Stimulated activated CD4-positive, alpha-beta T cell treated with anti-CD3 and anti-CD28 coated beads, Interleukin-1b, Interleukin-23, amount 100 ng/mL, for 1 hour (primary cell): Measurements from ENCODE around the gene SMCO1.
"Not testable (repeated sequence)": the region's sequence is repeated elsewhere in the genome, so short reads cannot be mapped to it uniquely, and the experiment has no call there.

ENCODE experiments used
- DNase-seq, 2 donors: peaks; one replicate each; pipeline ENCODE4 v3.0.0-alpha.2; 2020; ENCODE audit warnings: low read depth in 2 of 2

The SMCO1 gene

GRCh38 chr3:196514913-196515621 is at the start of gene SMCO1:
TSS of gene SMCO1 (minus strand) at chr3:196515346. CDS start at chr3:196515209, 137 bp downstream.
- no peak for DNase-seq

DNA sequence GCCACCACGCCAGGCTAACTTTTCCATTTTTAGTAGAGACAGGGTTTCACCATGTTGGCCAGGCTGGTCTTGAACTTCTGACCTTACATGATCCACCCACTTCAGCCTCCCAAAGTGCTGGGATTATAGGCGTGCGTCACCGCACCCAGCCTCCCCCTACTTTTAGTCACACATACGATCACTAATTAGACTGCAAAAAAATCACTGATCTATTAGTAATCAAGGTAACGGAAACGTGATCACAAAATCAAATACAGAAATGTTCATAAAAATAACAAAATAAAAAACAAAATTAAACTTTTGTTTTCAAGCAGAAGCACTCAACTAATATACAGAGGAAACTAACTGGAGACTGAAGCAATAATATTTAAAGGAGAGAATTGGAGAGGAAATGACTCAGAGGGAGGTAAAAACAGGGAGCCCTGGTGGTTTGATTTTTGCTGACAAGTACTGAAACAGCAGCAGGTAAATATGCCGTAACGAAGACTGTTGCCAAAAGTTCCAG is 48.6 kb upstream of the SMCO1 start:
- DNase-seq: no peak

- no peak for DNase-seq
Measured at GRCh38 chr3:196559826-196560225, 44.7 kb upstream of the SMCO1 start.

DNA sequence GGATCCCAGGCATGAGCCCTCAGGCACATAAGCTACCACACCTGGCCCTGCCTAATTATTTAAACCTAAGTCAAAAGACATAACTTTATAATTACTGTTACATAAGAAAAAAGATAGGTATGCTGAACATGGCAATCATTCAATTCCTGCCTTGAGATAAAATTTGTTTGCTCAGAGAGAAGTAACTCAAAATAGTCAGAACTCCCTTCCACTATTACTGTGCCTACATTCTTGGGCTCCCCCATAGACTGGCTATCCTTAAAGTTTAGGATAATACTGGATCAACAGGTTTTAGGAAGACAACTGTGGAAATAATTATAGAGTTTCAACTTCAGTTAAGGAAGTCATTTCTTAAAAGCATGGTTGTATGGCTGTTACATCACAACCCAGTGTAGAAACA is 43.3 kb upstream of the SMCO1 start:
- DNase-seq: no peak

DNA sequence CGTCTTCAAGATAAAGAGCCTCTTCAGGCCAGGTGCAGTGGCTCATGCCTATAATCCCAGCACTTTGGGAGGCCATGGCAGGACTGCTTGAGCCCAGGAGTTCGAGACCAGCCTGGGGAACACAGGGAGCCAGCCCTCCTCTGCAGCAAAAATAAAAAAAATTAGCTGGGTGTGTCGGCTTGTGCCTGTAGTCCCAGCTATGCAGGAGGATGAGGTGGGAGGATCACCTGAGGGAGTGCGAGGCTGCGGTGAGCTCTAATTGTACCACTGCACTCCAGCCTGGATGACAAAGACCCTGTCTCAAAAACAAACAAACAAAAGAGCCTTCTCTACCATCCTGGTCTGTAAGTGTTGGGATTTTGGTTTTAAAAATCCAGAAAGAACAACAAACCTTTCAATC is 42.1 kb upstream of the SMCO1 start:
- DNase-seq: no peak

DNA sequence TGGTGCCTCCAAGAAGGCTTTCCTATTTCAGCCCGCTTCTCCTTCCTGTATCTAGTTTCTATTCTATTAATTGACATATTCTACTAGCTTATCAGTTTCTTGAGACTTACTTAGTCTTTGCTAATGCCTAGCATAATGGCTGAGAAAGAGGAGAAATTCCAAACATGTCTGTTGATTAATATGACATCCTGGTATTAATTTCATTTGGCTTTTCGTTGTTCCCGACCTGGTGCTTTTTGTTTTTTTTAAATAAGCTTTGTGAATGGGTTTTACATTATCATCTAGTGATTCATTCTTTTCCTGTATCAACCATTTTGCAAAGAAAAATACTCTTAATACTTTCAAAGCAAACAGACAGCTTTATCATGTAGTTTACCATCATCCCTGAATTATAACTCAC is 40.1 kb upstream of the SMCO1 start:
- no peak for DNase-seq

DNA sequence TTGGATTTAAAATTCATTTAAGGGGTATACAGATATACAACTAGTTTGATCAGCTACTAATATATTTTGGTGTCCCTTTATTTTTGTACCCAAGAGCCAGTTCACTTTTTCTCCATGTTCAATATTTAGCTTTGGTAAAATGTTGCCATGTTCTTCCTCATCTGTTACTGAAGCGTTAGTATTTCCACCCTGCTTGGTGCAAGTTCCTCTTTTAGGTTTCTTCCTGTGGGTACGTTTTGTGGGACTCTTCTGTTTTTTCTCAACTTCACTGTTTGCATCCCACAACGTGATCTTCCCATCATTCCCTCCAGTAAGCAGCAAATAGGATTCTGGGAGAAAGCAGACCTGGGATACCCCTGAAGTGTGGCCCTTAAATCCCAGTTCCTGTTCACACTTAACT is 39.1 kb upstream of the SMCO1 start:
- no peak for DNase-seq

- DNase-seq: no peak
Measured at GRCh38 chr3:196553551-196553950, 38.4 kb upstream of the SMCO1 start.

GRCh38 chr3:196552253-196552652 is 37.1 kb upstream of the SMCO1 start:
- no peak for DNase-seq

DNA sequence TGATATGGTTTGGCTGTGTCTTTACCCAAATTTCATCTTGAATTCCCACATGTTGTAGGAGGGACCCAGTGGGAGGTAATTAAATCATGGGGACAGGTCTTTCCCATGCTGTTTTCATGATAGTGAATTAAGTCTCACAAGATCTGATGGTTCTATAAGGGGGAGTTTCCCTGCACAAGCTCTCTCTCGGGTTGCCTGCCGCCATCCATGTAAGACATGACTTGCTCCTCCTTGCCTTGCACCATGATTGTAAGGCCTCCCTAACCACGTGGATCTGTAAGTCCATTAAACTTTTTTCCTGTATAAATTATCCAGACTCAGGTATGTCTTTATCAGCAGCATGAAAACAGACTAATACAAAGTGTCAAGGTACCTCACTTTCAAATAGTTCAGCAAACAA is 35.0 kb upstream of the SMCO1 start:
- DNase-seq: not testable (repeated sequence)

- not testable (repeated sequence) for DNase-seq
Measured at GRCh38 chr3:196549312-196549711, 34.2 kb upstream of the SMCO1 start.

DNA sequence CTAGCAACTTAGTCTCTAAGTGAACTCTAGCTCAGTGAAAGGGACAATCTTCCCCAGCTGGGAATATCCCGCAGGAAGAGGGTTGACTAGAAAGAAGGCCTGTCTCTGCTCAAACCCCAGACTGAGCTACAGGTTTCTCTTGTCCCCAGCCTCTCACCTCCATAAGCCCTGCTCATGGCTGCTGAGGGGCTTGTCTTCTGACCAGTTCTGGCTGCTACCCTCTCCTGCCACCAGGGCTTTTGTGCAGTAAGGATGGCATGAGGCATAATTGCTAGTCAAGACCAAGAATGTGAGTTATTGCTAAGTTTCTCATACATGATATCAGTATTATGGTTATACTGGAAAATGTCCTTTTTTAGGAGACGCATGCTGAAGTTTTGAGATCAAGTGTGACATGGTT is 31.9 kb upstream of the SMCO1 start:
- no peak for DNase-seq

DNA sequence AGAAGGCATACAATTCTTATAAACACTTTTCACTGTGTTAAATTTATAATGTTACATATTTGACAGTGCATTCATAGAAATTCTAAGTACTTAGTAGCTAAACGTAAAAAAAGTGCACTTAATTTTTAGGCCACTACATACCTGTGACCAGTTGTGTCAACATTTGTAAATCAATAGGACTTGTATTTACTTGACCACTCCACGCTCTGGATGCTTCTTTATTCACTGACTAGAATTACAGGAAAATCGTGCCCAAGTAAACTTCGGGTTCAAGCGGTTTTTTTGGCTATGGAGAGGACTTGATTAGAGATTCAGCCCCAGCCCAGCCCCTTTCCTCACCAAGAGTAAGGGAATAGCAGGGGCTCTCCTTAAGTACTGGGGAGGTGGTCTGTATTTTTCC is 31.4 kb upstream of the SMCO1 start:
- no peak for DNase-seq

GRCh38 chr3:196544491-196544992 is 29.4 kb upstream of the SMCO1 start:
- no peak for DNase-seq

GRCh38 chr3:196541684-196542445 is 26.7 kb upstream of the SMCO1 start:
- DNase-seq: no peak

DNA sequence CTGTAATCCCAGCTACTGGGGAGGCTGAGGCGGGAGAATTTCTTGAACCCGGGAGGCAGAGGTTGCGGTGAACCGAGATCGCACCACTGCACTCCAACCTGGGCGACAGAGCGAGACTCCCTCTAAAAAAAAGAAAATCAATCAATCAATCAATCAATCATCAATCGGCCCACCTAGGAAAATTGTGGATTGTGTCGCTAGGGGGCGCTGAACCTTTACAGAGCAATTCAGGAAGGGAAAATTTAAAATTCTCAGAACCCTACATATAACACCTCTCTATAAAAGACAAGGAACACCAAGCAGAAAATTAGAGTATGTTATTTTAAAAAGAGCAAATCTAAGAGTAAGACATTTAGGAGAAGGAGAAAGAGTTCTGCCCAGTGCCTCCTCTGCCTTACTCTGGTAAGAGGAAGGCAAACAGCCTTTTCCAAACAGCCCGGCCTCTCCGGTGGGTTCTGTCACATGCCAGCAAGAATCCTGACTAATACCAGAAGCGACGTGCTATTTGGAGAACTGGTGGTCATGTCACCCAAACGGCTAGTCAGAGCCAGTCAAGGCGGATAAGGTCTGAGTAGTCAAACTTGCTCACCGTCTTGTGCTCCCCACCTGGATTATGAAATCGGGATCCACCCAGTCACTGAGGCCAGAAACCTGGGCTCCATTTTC is 22.3 kb upstream of the SMCO1 start:
- DNase-seq: peak; percentile 42 to 52

- no peak for DNase-seq
Measured at GRCh38 chr3:196533260-196533681, 18.1 kb upstream of the SMCO1 start.

GRCh38 chr3:196531418-196531817 is 16.3 kb upstream of the SMCO1 start:
- no peak for DNase-seq

DNA sequence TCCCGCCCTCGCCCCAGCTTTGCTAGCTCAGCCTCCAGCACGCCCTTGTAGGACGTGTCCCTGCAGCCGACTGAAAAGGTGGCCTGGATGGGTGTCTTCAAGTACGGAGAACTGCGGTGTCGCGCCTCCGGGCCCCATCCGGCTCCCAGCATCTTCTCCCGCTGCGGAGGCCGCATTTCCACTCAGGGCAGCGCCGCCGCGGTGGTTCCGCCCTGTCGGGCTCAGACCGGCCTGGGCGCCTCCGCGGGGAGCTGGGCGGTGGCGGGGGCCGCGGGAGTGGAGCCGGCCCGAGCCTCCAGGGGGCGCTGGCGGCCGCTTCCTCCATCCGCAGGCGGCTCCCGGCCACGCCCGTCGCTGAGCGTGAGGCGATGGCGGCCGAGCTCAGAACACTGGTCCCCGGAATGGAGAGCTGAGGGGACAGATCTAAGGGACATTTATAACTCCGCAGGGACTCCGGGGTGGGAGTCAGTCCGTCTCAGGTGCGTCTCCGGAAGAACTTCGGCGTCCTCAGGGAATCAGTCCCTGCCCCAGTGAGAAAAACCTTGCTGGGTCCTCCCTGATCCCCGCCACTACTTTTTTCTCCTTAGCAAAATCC is 13.6 kb upstream of the SMCO1 start:
- peak; percentile 44 to 85 for DNase-seq

DNA sequence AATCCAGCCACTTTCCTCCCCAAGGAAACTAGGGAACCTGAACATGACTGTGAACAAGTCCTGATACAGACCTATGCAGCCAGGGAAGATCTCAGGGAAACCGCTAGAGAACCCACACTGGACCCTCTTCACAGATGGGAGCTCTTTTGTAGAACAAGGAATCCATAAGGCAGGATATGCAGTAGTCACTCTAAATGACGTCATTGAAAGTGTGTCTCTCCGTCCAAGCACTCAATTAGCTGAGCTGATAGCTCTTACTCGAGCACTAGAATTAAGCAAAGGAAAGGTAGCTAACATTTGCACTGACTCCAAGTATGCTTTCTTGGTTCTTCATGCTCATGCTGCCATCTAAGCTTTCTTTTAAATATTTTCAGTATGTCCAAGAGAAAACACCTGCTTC is 10.0 kb upstream of the SMCO1 start:
- DNase-seq: no peak

DNA sequence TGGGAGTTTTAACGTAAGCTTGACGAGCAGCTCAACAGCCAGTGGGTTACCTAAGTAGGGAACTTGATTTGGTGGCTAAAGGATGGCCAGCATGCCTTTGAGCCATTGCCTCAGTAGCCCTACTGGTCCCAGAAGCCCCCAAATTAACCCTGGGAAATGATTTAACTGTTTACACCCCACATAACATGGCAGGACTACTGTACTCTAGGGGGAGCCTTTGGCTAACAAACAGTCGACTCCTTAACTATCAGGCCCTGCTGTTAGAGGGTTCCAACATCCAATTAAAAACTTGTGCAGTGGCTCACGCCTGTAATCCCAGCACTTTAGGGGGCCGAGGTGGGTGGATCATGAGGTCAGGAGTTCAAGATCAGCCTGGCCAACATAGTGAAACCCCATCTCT is 9.4 kb upstream of the SMCO1 start:
- DNase-seq: no peak

- no peak for DNase-seq
Measured at GRCh38 chr3:196523841-196524240, 8.7 kb upstream of the SMCO1 start.
